Astrocyte (in vitro differentiated cells and primary cell): ENCODE data around the gene COMT.

ENCODE experiments used
- CTCF ChIP-seq: IDR thresholded peaks from 2 replicates; pipeline ENCODE4 v1.5.1; 2011; ENCODE audit warnings: low read depth, mild to moderate bottlenecking, inconsistent platforms, low read length, moderate library complexity; ENCODE audit not compliant: insufficient read depth
- EZH2 ChIP-seq: IDR thresholded peaks from 2 replicates; pipeline ENCODE4 v1.6.1; 2012; ENCODE audit warnings: mild to moderate bottlenecking, low read length, inconsistent platforms; ENCODE audit not compliant: insufficient read depth

- TF ChIP-seq CTCF (no peak), EZH2 (no peak)
These were observed 19.1 kb downstream of the COMT start for GRCh38 chr22:19960491-19961200.
